22Rv1 (cell line): ENCODE results near the gene DCLK1.

ENCODE experiments used
- ZFX ChIP-seq: fragments of 450-650 bp; IDR thresholded peaks from 2 replicates; pipeline ENCODE4 v1.6.1; 2017; ENCODE audit warnings: antibody characterized with exemption, borderline replicate concordance
- TF ChIP-seq, protein P1 (sequence below): fragments of 450-650 bp; IDR thresholded peaks from 2 replicates; pipeline ENCODE4 v1.5.1; 2017; ENCODE audit warnings: mild to moderate bottlenecking

DNA sequence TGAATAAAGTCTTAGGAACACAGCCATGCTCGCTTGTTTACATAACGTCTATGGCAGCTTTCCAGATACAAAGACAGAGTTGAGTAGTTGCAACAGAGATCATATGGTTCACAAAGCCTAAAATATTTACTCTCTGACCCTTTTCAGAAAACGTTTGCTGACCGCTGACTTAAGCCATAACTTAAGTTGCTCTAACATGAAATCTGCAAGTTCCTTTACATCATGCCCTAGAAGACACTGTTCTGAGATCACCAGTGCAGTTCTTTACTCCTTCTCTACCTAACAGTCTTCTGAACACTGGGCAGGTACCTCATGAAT, 166.4 kb downstream of the DCLK1 start:
- TF ChIP-seq, protein P1, sequence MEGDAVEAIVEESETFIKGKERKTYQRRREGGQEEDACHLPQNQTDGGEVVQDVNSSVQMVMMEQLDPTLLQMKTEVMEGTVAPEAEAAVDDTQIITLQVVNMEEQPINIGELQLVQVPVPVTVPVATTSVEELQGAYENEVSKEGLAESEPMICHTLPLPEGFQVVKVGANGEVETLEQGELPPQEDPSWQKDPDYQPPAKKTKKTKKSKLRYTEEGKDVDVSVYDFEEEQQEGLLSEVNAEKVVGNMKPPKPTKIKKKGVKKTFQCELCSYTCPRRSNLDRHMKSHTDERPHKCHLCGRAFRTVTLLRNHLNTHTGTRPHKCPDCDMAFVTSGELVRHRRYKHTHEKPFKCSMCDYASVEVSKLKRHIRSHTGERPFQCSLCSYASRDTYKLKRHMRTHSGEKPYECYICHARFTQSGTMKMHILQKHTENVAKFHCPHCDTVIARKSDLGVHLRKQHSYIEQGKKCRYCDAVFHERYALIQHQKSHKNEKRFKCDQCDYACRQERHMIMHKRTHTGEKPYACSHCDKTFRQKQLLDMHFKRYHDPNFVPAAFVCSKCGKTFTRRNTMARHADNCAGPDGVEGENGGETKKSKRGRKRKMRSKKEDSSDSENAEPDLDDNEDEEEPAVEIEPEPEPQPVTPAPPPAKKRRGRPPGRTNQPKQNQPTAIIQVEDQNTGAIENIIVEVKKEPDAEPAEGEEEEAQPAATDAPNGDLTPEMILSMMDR, result no peak
- no peak for TF ChIP-seq ZFX
